SW480 (cell line): ENCODE data around the gene TAF1A.

Experiments
- DNase-seq: peaks from one replicate; pipeline ENCODE4 v3.0.0-alpha.2; 2016; ENCODE audit warnings: low spot score

The TAF1A gene

DNA sequence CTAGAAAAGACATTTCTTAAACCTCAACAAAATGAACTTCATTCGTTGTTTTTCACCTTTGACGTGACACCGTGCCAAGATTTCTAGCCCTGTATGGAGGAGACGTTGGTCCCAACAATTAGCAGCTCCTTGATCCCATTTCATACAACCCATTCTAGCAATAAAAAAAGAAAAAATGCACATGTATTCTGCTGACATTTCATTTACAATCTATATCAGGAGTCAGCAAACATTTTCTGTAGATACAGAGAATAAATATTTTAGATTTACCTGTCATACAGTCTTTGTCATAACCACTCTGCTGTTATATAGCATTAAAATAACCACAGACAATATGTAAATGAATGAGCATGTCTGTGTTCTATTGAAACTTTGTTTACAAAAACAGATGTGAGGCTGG lies 7.0 kb upstream of the TAF1A start:
- no peak for DNase-seq

GRCh38 chr1:222594789-222595188 lies 5.1 kb upstream of the TAF1A start:
- no peak for DNase-seq

- DNase-seq, result no peak
Measured at GRCh38 chr1:222592171-222592570, 2.4 kb upstream of the TAF1A start.

DNA sequence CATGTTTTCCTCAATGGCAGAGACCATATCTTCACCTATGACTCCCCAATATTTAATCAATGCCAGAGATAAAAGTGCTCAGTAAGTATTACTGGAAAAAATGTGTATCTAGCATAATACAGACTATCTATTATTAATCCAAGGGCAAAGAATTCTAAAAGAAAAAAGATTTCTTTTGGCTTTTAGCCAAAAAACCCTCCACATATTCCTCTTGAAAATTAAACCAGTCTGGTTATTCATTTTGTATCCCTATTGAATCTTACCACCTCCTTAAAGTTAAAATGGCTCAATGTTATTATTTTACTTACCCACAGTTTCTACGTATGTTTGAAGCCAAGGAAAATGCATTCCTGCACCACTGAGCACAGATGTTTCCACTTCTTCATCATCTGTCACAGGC lies 1.6 kb downstream of the TAF1A start:
- no peak for DNase-seq

- no peak for DNase-seq
Measured at GRCh38 chr1:222586842-222587241, 2.9 kb downstream of the TAF1A start.

- DNase-seq, result no peak
Measured at GRCh38 chr1:222583079-222583478, 6.7 kb downstream of the TAF1A start.

DNA sequence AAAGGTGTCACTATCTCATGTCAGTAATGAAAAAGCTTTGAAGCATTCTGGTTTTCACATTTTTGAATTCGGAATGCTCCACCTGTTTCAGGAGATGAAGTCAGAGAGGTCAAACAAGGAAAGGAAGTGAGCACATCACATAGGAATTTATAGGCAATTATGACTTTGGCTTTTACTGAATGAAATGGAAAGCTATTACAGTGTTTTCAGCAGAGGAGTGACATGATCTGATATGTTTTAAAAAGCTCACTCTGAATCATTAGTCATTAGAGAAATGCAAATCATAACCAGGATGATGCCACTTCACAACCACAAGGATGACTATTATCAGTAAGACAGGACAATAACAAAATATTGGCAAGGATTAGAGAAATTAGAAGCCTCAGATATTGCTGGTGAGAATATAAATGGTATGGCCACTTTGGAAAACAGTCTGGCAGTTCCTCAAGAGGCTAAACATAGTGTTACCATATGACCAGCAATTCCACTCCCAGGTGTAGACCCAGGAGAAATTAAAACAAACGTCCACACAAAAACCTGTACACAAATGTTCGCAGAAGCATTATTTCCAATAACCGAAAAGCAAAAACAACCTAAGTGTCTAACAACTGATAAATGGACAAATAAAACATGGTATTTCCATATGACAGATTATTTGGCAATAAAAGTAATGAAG lies 7.5 kb downstream of the TAF1A start:
- peak; percentile 76 for DNase-seq

DNA sequence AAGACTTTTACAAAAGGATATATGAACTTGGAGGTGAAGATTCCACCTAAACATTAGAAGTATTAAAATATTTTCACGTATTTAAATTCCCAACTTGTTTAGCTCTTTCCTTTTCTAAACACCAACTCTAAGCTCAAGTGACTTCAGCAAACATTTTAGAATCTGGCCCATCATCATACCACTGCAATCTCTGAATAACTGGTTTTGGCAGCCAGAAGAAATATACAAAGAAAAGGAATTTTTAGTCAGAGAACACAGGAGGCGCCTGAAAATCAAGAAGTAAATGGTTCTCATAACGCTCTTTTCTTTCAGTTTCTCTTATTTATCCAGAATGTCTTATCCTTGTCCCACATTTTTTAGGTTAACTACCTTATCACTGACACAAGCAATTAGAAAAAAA lies 10.4 kb downstream of the TAF1A start:
- DNase-seq, result no peak

DNA sequence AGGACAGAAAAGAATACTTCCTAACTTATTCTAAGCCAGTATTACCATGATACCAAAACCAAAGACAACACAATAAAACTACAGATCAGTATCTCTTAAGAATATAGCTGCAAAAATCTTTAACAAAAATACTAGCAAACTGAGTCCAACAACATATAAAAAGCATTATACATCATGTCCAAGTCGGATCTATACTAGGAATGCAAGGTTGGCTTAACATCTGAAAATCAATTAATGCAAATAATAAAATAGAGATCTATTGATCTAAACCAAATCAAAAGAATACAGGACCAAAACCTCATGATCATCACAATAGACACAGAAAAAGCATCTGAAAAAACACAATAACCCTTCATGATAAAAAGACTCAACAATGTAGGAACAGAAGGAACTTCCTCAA lies 18.9 kb downstream of the TAF1A start:
- no peak for DNase-seq

GRCh38 chr1:222561656-222562055 lies 28.1 kb downstream of the TAF1A start:
- no peak for DNase-seq

- no peak for DNase-seq
Measured at GRCh38 chr1:222557574-222557973, 32.2 kb downstream of the TAF1A start.

DNA sequence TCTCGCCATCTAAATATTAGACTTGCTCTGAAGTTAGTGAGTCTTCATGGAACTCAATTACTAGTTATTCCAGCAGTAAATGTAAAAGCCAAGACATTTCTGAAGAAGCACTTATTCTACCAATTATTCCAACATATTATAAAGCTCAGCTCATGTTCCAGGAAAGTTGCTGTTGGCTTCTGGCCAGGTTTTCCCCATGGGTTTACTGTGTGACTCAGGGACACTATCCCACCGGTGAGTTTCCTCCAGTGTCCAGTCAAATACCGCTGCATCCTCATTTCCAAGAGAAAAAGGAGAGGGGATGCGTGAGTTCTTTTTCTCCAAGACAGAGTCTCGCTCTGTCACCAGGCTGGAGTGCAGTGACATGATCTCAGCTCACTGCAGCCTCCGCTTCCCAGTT lies 32.6 kb downstream of the TAF1A start:
- DNase-seq, result no peak

- DNase-seq, result no peak
Measured at GRCh38 chr1:222555992-222556615, 33.6 kb downstream of the TAF1A start.

DNA sequence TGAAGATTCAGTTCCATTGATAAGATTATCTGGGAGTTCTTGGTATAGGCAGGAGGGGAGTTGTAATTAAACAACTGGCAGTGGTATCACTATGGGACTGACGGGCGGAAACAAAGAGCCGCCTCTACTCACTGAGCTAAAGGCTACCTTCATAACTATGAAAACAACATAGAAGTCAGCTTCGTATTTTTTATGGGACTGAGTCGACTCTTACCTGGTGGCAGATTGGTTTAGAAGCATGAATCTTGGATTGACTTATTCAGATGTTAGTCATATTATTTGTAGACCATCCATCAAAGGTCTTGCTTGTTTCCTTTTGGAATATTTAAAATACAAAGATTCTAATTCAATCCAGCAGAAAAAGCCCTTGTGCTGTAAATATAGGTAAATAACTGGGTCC lies 35.6 kb downstream of the TAF1A start:
- no peak for DNase-seq

- DNase-seq, result no peak
Measured at GRCh38 chr1:222552882-222553281, 36.9 kb downstream of the TAF1A start.

DNA sequence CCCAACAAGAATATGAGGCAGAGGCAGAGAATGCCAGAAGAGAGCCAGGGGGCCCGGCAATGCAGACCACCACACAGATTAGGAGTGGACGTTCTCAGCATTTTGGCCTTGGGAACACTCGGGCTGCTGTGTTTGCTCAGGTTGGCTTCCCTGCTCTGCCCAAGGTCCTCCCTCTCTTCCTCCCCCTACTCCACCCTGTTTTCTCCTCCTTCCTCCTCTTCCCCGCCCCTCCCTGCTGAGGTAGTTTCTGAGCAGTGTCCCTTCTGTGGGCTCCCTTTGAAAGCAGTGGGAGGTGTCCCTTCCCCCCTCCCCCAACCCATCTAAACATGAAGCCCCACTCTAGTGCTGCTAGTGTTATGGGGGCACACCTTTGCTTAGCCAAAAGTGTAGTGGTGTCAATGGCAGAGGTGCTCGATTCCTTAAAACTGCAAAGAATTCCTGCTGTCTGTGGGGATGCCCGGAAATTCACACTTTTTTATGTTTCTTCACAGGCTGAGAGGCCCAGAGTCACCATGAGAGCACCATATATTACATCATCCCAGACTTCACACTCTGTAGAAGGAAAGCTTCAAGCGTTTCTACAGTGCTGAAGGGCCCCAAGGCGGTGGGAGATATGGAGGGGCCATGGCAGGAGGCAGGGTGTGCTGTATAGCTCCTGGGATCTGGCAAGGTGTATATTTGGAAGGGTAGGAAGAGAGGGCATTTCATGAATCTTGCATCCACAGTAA lies 41.6 kb downstream of the TAF1A start, which contains the start of gene HHIPL2:
TSS of gene HHIPL2 (minus strand) at position 161 of the 728 bp plus-strand sequence. CDS start at position 101, 60 bp downstream.
- DNase-seq, result no peak

GRCh38 chr1:222547260-222547614 lies 42.5 kb downstream of the TAF1A start:
- DNase-seq, result no peak

GRCh38 chr1:222546548-222547259 lies 43.0 kb downstream of the TAF1A start:
- peak; percentile 25 for DNase-seq

DNA sequence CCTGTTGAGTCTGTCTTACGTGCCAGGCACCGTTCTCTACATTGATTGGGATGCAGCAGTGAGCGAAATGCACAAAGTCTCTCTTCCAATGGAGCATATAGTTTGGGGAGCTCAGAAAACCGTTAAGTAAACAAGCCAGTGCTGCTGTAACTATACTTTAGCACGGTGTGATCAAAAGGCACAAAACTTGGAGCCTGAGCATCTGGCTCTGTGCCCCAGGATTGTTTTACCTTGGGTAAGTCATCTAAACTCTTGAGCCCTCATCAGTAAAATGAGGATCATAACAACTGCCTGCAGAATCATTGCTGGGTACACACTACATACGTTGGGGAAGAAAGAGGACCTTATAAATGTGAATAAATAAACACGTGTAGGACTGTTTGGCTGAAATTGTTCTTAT lies 43.6 kb downstream of the TAF1A start:
- DNase-seq, result no peak

- no peak for DNase-seq
Measured at GRCh38 chr1:222543817-222544216, 45.9 kb downstream of the TAF1A start.

DNA sequence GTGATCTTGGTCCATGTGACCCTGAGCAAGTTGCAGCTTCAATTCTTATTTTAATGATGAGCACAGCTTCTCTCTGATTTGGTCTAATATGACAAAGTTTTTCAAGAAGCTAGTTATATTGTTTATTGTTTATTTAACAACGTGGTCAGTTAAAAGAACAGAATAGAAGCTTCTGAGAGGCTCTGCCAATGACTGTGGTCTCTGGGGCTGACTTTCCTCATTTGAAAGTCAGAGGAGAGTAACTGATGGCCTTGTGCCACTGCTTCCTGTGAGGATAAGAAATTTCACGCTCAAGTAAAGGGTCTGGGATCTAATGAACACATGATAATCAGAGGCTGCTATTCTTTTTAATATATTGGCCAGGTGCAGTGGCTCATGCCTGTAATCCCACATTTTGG lies 49.1 kb downstream of the TAF1A start:
- no peak for DNase-seq

- DNase-seq, result no peak
Measured at GRCh38 chr1:222539951-222540597, 49.7 kb downstream of the TAF1A start.
